Kidney tubule cell (primary cell): Measurements from ENCODE around the gene SRSF12.

Experiments used
- DNase-seq: peaks from one replicate; pipeline ENCODE4 v3.0.0-alpha.2; 2018; ENCODE audit warnings: low spot score

SRSF12 gene

GRCh38 chr6:89117211-89118108, at the start of gene SRSF12:
SRSF12 (minus strand) TSS chr6:89118071; CDS start chr6:89117887, 184 bp downstream.
- peak; percentile 55 for DNase-seq

- no peak for DNase-seq
Observed at GRCh38 chr6:89162047-89162371, 44.1 kb upstream of the SRSF12 start.

DNA sequence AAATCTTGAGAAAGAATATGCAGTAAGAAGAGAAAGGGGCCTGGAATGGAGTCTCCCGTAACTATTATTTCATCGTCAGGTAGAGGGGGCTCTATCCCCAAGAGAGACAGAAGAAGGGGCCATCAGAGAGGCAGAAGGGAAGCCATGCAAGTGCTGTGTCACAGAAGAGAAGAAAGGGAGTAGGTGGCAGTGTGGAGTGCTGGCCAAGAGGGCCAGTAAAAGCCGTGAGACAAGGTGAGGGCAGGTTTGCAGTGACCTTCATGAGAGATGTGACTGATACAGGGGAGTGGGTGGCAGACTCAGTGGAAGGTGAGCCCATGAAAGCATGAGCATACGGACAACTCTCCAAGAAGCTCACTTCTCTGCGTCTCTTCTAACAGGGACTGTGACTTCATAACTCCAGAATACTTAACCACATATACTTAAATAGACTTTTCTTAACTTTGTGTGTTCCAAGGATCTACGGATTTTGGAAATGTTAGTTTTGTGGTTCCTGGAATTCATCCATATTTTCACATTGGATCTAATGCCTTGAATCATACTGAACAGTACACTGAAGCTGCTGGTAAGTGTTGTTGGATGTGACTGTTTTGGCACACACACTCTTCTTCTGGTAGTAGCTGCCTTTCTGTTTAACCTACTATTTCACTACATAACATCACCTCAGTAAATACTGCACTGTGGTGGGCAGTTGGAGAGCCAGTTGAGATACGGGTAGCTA, 43.6 kb upstream of the SRSF12 start:
- DNase-seq: no peak

- DNase-seq: no peak
Observed at GRCh38 chr6:89160331-89161092, 42.6 kb upstream of the SRSF12 start.

- no peak for DNase-seq
Observed at GRCh38 chr6:89154131-89154530, 36.3 kb upstream of the SRSF12 start.

DNA sequence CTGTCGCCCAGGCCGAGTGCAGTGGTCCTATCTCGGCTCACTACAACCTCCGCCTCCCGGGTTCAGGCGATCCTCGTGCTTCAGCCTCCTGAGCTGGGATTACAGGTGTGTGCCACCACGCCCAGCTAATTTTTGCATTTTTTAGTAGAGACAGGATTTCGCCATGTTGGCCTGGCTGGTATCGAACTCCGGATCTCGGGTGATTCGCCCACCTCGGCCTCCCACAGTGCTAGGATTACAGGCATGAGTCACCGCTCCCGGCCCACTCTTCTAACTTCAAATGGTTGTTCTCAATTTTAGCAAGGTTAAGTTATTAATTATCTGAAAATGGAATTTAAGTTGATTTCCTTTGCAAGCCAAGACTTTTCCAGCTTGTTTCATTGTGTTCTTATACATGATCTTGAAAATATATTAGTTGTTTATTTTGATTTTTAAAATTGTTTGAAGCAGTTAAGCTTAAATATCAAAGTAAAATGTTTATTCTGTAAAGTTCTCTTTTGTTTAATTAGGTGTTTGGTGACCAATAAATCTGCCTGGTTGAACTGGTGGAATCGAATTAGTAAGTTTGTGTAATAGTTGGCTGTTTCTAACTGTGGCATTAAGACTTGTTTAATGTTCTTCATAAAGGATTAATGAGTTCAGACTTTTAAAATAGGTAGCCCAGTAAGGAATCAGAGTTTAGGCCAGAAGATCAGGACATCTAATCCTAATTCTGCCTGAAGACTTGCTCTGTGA, 30.3 kb upstream of the SRSF12 start:
- DNase-seq: peak; percentile 55

GRCh38 chr6:89146718-89147700, 29.1 kb upstream of the SRSF12 start:
- DNase-seq: peak; percentile 81

GRCh38 chr6:89145956-89146717, 28.3 kb upstream of the SRSF12 start, which contains the start of gene PM20D2:
PM20D2 (plus strand) TSS chr6:89146055; CDS start chr6:89146145, 90 bp downstream.
- DNase-seq: peak; percentile 81

DNA sequence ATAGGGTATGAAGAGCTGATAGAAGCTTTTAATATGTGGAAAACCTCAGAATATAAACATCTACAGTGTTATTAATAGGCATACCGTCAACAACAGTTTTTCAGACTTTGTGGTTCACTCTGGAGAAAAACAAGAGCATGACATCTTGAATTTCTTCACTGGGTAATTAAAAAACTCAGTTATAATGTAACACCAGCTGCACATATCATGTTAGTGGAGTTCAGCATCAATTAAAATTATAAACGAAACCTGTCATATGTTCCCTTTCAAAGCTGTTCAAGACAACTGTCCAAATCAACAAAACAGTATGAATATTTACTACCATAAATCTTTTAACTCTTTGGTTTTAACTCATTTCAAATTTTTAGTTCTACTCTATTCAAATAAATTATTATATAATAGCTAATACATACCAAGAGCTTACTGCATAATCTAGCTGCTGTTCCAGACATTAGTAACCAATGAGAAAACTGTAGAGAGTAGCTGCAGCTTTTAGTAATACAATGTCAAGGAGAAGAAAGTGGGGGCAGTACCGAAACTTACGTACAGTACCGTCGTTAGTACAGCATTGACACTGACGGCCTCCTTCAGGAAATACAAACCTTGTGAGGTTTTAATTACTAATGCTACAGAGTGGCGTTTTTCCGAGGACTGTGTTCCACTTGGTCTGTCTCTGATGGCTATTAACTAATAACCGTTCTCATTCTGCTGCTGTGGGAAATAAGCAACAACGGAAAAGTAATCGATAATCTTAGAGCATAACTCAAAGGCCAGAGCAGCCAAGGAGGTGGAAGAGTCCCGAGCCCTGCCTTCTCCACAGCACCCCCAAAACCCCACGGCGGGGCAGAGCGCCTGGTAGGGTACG, 27.5 kb upstream of the SRSF12 start:
- peak; percentile 55 for DNase-seq

DNA sequence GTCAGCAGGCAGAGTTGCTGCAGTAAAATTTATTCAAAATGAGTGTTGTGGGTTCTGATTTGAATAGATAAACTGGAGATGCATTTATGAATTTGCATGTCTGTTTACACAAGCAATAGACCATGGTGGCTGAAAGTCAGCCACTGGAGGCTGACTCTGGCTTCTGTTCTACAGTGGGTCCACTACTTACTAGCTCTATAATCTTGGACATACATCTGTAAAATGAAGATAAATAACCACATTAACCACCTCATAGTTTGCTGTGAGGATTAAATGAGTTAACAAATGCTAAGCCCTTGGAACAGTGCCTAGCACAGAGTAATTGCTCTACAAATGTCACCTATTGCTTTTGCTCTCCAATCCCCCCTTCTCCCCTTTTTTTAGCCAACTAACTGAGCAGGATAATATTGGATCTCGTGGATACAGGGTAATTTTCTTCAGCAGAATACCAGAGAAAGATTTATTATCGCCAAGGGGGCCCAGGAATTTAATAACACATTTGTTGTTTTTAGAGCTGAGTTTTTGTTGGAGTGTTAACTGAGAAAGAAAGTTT, 26.6 kb upstream of the SRSF12 start:
- no peak for DNase-seq

- peak; percentile 59 for DNase-seq
Observed at GRCh38 chr6:89140347-89141156, 22.7 kb upstream of the SRSF12 start.

DNA sequence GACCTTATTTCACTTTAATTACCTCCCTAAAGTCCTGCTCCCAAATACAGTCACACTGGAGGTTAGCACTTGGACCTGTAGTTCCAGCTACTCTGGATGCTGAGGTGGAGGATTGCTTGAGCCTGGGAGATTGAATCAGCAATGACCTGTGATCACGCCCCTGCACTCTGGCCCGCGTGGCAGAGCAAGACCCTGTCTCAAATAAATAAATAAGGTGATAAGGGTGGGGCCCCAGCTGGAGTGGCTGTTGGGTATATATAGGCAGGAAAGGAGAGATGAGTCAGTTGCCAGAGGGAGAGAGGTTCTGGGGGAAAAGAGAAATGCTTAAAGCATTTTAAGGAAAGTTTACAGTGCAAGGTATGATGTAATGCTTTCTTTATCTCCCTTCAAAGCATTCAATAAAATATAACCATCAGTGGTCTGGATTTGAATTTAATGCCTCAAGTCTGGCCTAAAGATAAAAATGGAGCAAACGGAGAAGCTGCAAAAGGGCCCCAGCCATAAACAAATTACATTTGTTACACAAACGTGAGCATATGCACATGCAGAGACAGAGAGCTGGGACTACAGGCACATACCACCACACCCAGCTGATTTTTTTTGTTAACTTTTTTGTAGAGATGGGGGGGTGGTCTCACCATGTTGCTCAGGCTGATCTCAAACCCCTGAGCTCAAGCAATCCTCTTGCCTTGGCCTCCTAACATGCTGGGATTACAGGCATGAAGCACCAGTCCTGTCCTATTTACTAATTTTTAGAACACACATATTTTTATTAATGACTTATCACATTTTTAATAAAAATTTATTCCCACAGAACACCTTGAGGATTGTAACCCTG, 21.9 kb upstream of the SRSF12 start:
- DNase-seq: peak; percentile 25

GRCh38 chr6:89138173-89138572, 20.3 kb upstream of the SRSF12 start:
- no peak for DNase-seq

- DNase-seq: no peak
Observed at GRCh38 chr6:89134723-89135122, 16.9 kb upstream of the SRSF12 start.

GRCh38 chr6:89133981-89134380, 16.1 kb upstream of the SRSF12 start:
- DNase-seq: no peak

DNA sequence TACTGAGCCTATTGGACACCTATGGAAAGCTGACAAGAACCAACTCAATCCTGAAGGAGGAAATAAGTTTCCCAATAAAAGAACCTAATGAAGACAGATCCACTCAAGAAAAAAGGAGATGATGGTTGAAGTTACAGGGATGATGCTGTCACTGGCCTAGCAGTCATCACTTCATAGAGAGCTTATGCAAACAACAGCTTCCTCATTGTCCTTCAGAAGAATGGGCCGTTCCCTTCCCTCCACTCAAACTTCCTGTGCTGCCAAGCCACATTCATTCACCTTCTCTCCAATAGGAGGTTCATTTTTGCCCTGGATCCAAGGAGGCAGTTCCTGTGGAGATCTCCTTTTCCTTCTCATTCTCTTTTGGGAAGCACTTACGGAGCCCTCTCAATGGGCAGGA, 14.2 kb upstream of the SRSF12 start:
- DNase-seq: no peak

DNA sequence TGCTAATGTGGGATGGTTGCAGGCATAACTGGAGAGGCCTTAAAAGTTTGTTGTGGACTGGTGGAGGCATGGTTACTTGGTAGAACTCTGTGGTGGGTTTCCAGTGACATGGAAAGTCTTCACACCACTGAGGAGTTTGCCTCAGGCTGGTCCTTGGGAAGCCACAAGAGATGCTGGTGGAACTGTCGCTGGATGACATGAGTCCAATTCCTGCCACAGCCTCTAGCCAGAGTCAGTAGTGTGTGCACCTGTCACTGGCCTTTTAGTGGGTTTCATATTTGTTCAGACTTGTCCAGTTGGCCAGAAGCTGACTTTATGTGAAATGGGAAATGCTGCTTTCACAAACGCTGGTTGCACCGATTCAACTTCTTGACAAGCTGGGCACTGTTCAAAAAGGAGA, 13.7 kb upstream of the SRSF12 start:
- no peak for DNase-seq
